ENCODE results near the gene FOXK1.

GRCh38 chr7:4665661-4666060 is 16.4 kb upstream of the FOXK1 start:
- no peak for TF ChIP-seq POLR2AphosphoS5 (IDR thresholded peaks at IDR 0.05; ENCODE audit: low read depth)
- no peak for TF ChIP-seq CTCF (IDR thresholded peaks at IDR 0.05; ENCODE audit: insufficient read depth, low read length)
